Activated naive CD4-positive, alpha-beta T cell treated with anti-CD3 and anti-CD28 coated beads, Interleukin-2, amount 10 ng/mL, durations not matched to agents 7 days and 5 days (primary cell): ENCODE results near the gene MXRA8.
"Not testable (repeated sequence)": the region's sequence is repeated elsewhere in the genome, so short reads cannot be mapped to it uniquely, and the experiment has no call there.

Experiments
- CTCF ChIA-PET: fragments of 350-600 bp; sonication (Branson Sonifier 250); formaldehyde crosslinking; loops from one replicate; lab custom pipeline; 2021; ENCODE audit warnings: antibody characterized with exemption; lab: Charles Lee
- DNase-seq: peaks from one replicate; pipeline ENCODE4 v3.0.0-alpha.2; 2020
- H3K27ac Mint-ChIP-seq: one replicate; pipeline ENCODE4 v1.8.0; 2021; ENCODE audit warnings: mild to moderate bottlenecking, moderate library complexity, mixed read lengths
- H3K27me3 Mint-ChIP-seq: one replicate; pipeline ENCODE4 v1.8.0; 2021; ENCODE audit warnings: mild to moderate bottlenecking, mixed read lengths
- H3K36me3 Mint-ChIP-seq: one replicate; pipeline ENCODE4 v1.8.0; 2021; ENCODE audit warnings: mixed read lengths
- H3K4me1 Mint-ChIP-seq: one replicate; pipeline ENCODE4 v1.8.0; 2021; ENCODE audit warnings: mixed read lengths
- H3K4me3 Mint-ChIP-seq: one replicate; pipeline ENCODE4 v1.8.0; 2021; ENCODE audit warnings: mild to moderate bottlenecking, moderate library complexity, mixed read lengths
- H3K9me3 Mint-ChIP-seq: one replicate; pipeline ENCODE4 v1.8.0; 2021; ENCODE audit warnings: mixed read lengths

Gene MXRA8, protein sequence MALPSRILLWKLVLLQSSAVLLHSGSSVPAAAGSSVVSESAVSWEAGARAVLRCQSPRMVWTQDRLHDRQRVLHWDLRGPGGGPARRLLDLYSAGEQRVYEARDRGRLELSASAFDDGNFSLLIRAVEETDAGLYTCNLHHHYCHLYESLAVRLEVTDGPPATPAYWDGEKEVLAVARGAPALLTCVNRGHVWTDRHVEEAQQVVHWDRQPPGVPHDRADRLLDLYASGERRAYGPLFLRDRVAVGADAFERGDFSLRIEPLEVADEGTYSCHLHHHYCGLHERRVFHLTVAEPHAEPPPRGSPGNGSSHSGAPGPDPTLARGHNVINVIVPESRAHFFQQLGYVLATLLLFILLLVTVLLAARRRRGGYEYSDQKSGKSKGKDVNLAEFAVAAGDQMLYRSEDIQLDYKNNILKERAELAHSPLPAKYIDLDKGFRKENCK

DNA sequence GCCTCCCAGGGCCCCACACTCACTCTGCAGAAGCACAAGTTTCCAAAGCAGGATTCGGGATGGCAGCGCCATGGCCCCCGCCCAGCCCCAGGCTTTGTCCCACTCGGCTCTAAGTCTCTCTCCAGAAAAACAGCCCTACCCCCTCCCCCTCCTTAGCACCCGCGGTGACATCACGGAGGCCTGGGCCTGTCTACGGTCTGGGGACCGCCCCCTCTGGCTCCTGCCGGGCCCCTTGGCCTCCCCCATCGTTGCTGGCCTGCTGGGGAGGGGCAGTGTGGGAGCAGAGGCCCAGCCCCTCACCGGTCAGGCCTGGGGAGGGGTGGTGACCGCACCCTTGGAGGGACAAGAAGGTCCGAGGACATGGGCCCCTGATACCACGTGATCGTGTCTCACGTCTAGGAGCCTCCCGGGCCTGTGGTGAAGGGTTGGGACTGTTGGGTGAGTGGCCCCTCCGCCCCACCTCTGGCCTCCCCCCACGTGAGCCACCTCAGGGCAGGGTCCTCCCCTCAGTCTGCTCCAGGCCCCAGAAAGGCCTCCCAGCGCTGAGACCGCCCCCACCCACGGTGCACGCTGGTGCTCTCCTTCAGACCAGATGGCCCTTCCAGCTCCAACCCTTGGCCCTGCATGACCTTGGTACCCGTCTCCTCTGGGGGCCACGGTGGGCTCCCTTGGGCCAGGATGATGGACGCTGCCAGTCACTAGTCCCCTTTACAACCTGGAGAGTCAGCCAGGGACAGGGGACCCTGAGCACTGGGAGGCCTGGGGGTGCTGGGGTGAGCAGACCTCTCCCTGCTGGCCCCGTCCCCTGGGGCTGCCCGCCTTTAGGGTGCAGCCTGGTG, at the start of gene MXRA8:
Gene MXRA8 (minus strand): TSS at position 123 of the 839 bp plus-strand sequence. CDS start 51 bp downstream, at position 72.
- peaks cover 25% of the 10 kb centered on the region for H3K4me1 Mint-ChIP-seq
- peaks cover 85% of the 10 kb centered on the region for H3K27me3 Mint-ChIP-seq
- H3K27ac Mint-ChIP-seq, result peak within 1 kb of the TSS; percentile 29
- no peak for DNase-seq
- CTCF ChIA-PET, result no interaction called here
- H3K4me3 Mint-ChIP-seq, result no peak within 1 kb of the TSS
- H3K36me3 Mint-ChIP-seq, result no peaks in the 10 kb centered on the region
- H3K9me3 Mint-ChIP-seq, result no peaks in the 10 kb centered on the region

DNA sequence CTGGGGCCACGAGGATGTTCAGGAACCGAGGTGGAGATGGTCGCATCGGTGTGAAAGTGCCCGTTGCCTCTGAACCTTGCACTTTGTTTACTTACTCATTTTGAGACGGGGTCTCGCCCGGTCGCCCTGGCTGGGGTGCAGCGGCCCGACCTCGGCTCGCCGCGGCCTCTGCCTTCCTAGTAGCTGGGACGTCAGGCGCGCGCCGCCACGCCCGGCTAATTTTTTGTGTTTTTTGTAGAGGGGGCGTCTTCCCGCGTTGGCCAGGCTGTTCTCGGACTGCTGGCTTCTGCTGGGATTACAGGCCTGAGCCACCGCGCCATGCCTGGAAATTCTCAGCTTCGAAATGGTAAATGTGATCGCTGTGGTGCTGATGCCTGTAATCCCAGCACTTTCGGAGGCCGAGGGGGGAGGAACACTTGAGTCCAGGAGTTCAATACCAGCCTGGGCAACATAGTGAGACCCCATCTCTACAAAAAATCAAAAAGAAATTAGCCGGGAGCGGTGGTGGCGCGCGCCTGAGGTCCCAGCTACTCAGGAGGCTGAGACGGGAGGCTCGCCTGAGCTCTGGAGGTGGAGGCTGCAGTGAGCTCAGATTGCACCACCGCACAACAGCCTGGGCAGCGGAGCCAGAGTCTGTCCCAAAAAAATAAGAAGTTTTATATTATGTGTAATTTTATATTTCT, 49.4 kb upstream of the MXRA8 start:
- DNase-seq, result peak; percentile 51
- H3K36me3 Mint-ChIP-seq, result peaks cover 29% of the 10 kb centered on the region
- no peaks in the 10 kb centered on the region for H3K9me3 Mint-ChIP-seq
- H3K4me3 Mint-ChIP-seq, result peak overlapping the region; percentile 85
- H3K27ac Mint-ChIP-seq, result peak overlapping the region; percentile 90
- CTCF ChIA-PET, result interaction anchor here (0.8 to 1.0 kb wide), 2 partner anchors 8 to 26 kb away, joined by 3 to 4 read pairs; no protein-coding TSS in a partner anchor
- H3K27me3 Mint-ChIP-seq, result no peaks in the 10 kb centered on the region
- peaks cover 40% of the 10 kb centered on the region for H3K4me1 Mint-ChIP-seq

DNA sequence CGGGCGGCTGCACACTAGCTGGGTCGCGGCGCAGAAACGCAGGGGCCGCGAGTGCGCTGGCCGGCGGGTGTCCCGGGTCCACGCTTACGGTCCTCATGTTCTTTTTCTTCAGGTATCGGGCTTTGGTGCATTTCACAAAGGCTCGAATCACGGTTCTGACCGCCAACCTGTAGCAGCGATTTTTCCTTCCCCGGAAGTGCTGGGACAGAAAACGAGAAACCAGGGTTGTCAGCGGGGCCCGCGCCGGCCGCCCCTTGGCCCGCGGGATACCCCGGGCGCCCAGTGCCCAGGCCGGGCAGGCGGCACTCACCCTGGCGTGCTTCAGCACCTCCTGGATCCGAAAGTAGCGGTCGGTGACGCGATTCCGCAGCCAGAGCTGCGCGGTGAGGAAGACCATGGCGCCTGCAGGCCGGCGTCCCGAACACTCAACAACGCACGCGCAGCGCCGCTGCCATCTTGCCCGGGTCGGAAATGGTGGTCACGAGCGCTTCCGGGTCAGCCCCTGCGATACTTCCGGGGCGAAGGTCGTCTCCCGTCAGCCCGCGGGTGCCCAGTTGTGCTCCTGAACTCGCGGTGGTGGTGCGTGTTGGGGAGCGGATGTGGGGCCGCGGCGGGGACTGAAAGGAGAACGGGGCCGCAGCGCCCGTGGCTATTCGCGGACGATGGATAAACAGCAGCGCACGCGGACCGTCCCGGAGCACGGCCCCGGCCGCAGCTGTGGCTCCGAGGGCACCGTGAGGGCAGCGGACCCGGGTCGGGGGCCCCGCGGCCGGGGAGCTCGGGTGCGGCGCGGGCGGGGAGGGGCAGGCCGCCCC, 48.7 kb upstream of the MXRA8 start, which contains the start of gene MRPL20:
Gene MRPL20 (minus strand): TSS at position 473 of the 815 bp plus-strand sequence. CDS start 76 bp downstream, at position 397.
- H3K27ac Mint-ChIP-seq, result peak within 1 kb of the TSS; percentile 94
- no peaks in the 10 kb centered on the region for H3K9me3 Mint-ChIP-seq
- H3K36me3 Mint-ChIP-seq, result peaks cover 34% of the 10 kb centered on the region
- peaks cover 45% of the 10 kb centered on the region for H3K4me1 Mint-ChIP-seq
- peak; percentile 98 for DNase-seq
- H3K27me3 Mint-ChIP-seq, result no peaks in the 10 kb centered on the region
- H3K4me3 Mint-ChIP-seq, result peak within 1 kb of the TSS; percentile 85
- CTCF ChIA-PET, result interaction anchor here (1.0 kb wide), 1 partner anchor 9 kb away, joined by 3 read pairs; no protein-coding TSS in a partner anchor

DNA sequence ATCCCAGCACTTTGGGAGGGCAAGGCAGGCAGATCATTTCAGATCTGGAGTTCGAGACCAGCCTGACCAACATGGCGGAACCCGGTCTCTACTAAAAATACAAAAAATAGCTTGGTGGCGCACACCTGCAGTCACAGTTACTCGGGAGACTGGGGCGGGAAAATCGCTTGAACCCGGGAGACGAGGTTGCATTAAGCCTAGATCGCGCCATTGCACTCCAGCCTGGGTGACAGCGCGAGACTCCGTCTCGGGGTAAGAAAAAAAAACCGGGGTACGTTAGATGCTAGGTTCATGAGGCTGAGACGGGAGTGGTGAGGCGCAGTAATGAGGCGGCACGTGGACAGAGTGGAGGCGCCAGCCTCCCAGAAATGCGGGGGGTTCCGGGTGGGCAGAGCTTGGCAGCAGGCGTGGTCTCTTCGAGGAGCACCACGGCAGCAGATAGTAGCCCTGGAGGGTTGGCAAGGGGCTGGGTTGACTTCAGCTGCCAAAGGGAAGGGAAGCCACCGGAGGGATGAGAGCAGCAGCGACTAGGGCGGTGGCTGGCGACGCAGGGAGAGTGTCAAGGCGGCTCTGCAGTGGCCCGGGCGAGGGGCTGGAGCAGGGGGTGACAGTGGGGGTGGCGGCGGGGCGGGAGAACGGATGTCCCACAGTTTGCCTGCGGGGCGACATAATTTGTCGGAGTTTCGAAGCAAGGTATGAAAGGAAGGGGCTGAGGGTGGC, 47.9 kb upstream of the MXRA8 start:
- Mint-ChIP-seq H3K27me3 (no peaks in the 10 kb centered on the region), H3K9me3 (no peaks in the 10 kb centered on the region), H3K4me3 (peak overlapping the region; percentile 85), H3K4me1 (peaks cover 52% of the 10 kb centered on the region), H3K36me3 (peaks cover 41% of the 10 kb centered on the region), H3K27ac (peak overlapping the region; percentile 94)
- CTCF ChIA-PET, result no interaction called here
- DNase-seq, result peak; percentile 36

DNA sequence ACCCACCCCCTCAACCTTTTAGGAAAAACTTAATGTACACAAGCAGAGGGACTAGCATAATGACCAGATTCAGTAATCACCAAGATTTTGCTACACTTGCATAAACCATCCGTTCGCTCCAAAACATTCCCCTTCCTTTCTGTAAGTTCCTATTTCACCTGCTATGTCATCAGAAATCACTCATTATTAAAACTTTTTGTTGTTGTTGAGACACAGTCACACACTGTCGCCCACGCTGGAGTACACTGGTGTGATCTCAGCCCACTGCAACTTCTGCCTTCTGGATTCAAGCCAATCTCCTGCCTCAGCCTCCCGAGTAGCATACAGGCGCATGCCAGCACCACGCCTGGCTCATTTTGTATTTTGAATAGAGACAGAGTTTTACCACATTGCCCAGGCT, 45.3 kb upstream of the MXRA8 start:
- Mint-ChIP-seq H3K9me3 (no peaks in the 10 kb centered on the region), H3K4me1 (peaks cover 61% of the 10 kb centered on the region)

DNA sequence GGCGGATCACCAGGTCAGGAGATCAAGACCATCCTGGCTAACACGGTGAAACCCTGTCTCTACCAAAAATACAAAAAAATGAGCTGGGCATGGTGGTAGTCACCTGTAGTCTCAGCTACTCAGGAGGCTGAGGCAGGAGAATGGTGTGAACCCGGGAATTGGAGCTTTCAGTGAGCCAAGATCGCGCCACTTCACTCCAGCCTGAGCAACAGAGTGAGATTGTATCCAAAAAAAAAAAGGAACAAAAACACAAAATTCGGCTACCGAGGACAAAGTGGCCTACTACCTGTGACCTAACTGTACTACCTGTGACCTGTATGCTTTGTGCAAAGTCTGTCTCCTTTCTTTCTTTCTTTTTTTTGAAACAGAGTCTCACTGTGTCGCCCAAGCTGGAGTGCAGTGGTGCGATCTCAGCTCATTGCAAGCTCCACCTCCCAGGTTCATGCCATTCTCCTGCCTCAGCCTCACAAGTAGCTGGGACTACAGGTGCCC, 44.6 kb upstream of the MXRA8 start:
- H3K27me3 Mint-ChIP-seq, DNase-seq, H3K9me3 Mint-ChIP-seq, H3K4me3 Mint-ChIP-seq: not testable (repeated sequence)
- CTCF ChIA-PET, result interaction anchor here (1.0 to 1.2 kb wide), 3 partner anchors 11 to 31 kb away, joined by 3 to 4 read pairs (median 3); no protein-coding TSS in a partner anchor
- H3K36me3 Mint-ChIP-seq, result peaks cover 48% of the 10 kb centered on the region
- peaks cover 61% of the 10 kb centered on the region for H3K4me1 Mint-ChIP-seq
- H3K27ac Mint-ChIP-seq, result peak overlapping the region; percentile 55

More for the DNA sequence above, 45.3 kb upstream of the MXRA8 start:
- H3K4me3 Mint-ChIP-seq, result peak overlapping the region; percentile 4
- CTCF ChIA-PET, result no interaction called here
- DNase-seq, result no peak
- H3K27me3 Mint-ChIP-seq, result no peaks in the 10 kb centered on the region
- peaks cover 44% of the 10 kb centered on the region for H3K36me3 Mint-ChIP-seq
- H3K27ac Mint-ChIP-seq, result peak overlapping the region; percentile 55

DNA sequence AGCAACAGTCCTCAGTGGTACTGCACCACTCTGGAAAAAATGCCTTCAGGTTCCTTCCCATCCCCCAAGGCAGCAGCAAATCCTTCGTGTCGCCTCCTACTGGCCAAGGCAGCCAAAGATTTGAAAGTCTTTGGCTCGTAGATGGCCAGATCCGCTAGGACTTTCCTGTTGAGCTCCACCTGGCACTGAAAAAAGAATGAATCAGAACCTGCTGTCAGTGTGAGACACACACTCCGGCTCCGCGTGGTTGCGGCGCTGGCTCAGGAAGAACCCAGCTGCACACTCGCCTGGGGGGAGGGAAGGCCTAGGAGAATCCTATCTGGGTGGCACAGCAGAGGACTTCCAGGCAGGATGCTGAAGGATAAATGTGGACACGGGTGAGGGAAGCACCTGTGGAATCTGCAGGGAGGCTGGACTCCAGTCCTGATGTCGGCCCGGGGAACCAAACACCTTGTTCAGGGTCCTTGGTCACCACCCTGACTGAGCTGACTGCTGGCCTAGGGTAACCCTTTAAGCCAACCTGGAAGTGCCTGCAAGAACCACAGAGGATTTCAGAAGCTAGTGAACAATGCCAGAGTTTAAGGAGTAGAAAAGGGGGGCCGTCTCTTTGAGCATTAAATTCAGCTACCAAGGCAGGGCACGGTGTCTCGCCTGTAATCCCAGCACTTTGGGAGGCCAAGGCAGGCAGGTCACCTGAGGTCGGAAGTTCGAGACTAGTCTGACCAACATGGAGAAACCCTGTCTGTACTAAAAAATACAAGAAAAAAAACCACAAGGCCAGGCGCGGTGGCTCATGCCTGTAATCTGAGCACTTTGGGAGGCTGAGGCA, 43.9 kb upstream of the MXRA8 start:
- CTCF ChIA-PET, result interaction anchor here (1.0 to 1.2 kb wide), 4 partner anchors 11 to 32 kb away, joined by 3 to 5 read pairs (median 4); no protein-coding TSS in a partner anchor
- H3K36me3 Mint-ChIP-seq, result peaks cover 53% of the 10 kb centered on the region

DNA sequence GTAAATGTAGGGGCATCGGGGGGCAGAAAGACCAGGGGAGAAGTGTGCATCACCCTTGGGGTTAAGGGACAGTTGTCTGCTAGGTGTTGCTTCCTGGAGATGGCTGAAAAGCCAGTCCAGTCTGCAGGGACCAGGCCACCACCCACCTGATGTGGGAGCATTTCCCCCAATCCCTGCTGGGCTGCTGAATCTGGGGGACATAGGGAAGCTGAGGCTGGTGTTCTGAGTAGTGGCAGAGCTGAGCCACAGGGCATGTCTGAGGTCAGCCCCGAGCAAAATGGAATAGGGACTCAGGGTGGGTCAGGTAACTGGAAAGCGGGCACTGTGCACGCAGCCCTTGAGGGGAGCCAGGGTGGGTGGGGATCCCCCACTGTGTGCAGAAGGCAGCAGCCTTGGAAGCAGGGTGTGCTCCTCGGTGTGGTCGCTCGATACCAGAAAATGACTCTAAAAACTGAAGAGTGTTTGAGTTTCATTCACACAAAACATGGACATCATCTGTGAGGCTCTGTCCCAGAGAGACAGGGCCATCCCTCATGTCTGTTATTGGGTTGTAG, 43.2 kb upstream of the MXRA8 start:
- CTCF ChIA-PET, result interaction anchor here (1.0 to 3.8 kb wide), 2 partner anchors 12 to 13 kb away, joined by 5 to 14 read pairs; no protein-coding TSS in a partner anchor
- DNase-seq, result no peak
- H3K27me3 Mint-ChIP-seq, result no peaks in the 10 kb centered on the region
- peak overlapping the region; percentile 57 for H3K4me3 Mint-ChIP-seq
- peaks cover 50% of the 10 kb centered on the region for H3K36me3 Mint-ChIP-seq
- no peaks in the 10 kb centered on the region for H3K9me3 Mint-ChIP-seq
- peaks cover 62% of the 10 kb centered on the region for H3K4me1 Mint-ChIP-seq
- H3K27ac Mint-ChIP-seq, result peak overlapping the region; percentile 75

More for the DNA sequence above, 43.9 kb upstream of the MXRA8 start:
- no peaks in the 10 kb centered on the region for H3K27me3 Mint-ChIP-seq
- peak; percentile 58 for DNase-seq
- peak overlapping the region; percentile 75 for H3K27ac Mint-ChIP-seq
- H3K4me1 Mint-ChIP-seq, result peaks cover 65% of the 10 kb centered on the region
- no peaks in the 10 kb centered on the region for H3K9me3 Mint-ChIP-seq
- H3K4me3 Mint-ChIP-seq, result peak overlapping the region; percentile 57

DNA sequence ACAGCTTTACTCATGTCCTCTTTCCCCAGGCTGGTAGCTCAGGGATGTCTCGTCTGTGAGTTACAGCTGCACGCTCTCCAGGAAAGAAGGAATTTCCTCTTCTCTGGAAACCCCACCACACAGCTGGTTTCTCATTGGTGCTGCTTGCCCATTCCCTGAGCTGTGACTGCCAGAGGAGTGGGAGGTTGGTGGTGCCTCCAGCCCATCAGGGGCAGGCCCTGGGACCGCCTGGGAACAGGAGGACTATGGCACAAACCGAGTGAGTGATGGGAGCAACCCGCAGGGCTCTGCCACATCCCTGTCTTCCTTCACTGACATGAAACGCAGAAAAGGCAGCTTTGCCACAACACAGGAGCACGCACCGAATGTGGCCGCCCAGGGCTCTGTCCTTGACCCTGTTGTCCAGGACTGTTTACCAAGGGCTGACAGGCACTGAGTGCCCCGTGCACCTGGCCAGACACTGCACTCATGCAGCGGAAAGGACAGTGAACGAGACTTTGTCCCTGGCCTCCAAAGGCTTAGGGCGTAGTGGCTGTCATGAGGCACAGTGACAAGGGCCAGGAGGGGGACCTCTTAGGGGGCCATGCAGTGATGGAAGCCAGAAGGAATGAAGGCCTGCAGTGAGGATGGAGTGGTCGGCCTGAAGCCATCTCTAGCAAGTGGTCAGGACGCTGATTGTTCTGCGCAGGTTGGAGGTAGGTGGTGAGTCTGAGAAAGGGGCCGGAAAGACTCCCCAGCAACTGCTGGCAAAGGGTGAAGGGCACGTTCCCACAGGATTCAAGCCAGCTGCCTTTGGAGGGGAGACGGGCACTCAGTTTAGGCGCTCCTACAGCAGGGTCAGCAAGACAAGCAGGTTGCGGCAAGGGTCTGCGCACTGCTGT, 42.5 kb upstream of the MXRA8 start:
- Mint-ChIP-seq H3K4me3 (peak overlapping the region; percentile 89), H3K27me3 (no peaks in the 10 kb centered on the region), H3K27ac (peak overlapping the region; percentile 88), H3K36me3 (peaks cover 45% of the 10 kb centered on the region), H3K4me1 (peaks cover 55% of the 10 kb centered on the region), H3K9me3 (no peaks in the 10 kb centered on the region)
- CTCF ChIA-PET, result interaction anchor here (0.8 to 3.8 kb wide), 4 partner anchors 11 to 104 kb away, joined by 3 to 14 read pairs (median 8); partner anchors contain the start of gene ANKRD65
- DNase-seq, result no peak

DNA sequence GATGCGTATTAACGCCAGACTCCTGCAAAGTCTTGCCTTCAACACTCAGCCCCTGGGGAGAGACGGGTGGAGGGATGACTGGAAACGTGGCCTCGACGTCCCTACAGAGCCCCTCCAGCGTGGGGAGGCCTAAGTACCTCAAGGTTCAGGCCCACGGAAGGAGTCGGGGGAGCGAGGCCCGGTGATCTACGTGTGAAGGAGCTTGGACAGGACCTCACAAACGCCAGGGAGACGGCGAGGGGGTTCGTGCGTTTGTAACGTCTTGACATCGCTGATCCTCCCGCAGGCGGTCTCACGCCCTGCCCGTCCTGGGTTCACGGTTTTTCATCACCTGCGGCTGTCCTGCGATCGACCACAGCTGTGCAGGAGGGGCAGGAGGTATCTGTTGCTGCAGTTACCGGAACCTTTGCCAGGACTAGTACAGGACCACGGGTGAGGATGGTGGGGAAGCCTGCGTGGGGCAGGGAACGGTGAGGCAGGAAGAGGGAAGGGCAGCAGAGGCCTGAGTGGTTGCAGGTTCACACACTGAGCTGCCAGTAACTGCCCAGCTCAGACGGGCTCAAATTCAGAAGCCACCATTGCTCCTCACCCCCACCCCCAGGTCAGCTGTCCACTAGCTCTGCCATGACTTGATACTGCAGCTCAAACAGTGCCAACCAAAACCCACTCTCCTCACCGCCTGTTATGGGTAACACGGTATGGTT, 41.7 kb upstream of the MXRA8 start:
- Mint-ChIP-seq H3K36me3 (peaks cover 46% of the 10 kb centered on the region), H3K4me3 (peak overlapping the region; percentile 89), H3K4me1 (peaks cover 54% of the 10 kb centered on the region)

More for the DNA sequence above, 41.7 kb upstream of the MXRA8 start:
- DNase-seq, result peak; percentile 34
- Mint-ChIP-seq H3K27ac (peak overlapping the region; percentile 88), H3K9me3 (no peaks in the 10 kb centered on the region), H3K27me3 (no peaks in the 10 kb centered on the region)
- CTCF ChIA-PET, result interaction anchor here (0.8 to 3.8 kb wide), 5 partner anchors 10 to 105 kb away, joined by 3 to 14 read pairs (median 3); partner anchors contain the start of gene ANKRD65
